Sigmoid colon (tissue), 7 donors: ENCODE data around the gene PRRC2C. TPM values are rescaled to one million over a fixed set of nuclear protein-coding genes. Genes with fewer than 3 reads are reported as not detected.

ENCODE experiments used
- DNase-seq: peaks from one replicate; pipeline ENCODE4 v3.0.0-alpha.2; 2019
- H3K27ac ChIP-seq, 4 donors: fragments of 200-600 bp; sonication (generic); one replicate each; pipeline ENCODE4 v1.5.1; 2016 to 2019; ENCODE audit warnings: mild to moderate bottlenecking in 1 of 4
- H3K27me3 ChIP-seq, 3 donors: fragments of 200-600 bp; sonication (generic); one replicate each; pipeline ENCODE4 v1.5.1; 2019; ENCODE audit warnings: mild to moderate bottlenecking in 1 of 3
- H3K36me3 ChIP-seq, 4 donors: fragments of 200-600 bp; sonication (generic); one replicate each; pipeline ENCODE4 v1.5.1; 2016 to 2019
- H3K4me1 ChIP-seq, 4 donors: fragments of 200-600 bp; sonication (generic); one replicate each; pipeline ENCODE4 v1.5.1; 2017 to 2019
- H3K4me3 ChIP-seq, 4 donors: fragments of 200-600 bp; sonication (generic); one replicate each; pipeline ENCODE4 v1.5.1; 2017 to 2019; ENCODE audit warnings: mild to moderate bottlenecking in 2 of 4, moderate library complexity in 1 of 4
- H3K9me3 ChIP-seq, 4 donors: fragments of 200-600 bp in 3 of 4; sonication (generic) in 3 of 4; one replicate each; pipeline versions ENCODE4 v1.5.1 to v1.6.1; 2013 to 2019
- CTCF ChIP-seq, 4 experiments: fragments of 450-650 bp in 3 of 4; fragments of 200-600 bp in 1 of 4; IDR thresholded peaks; one replicate each; pipeline ENCODE4 v1.5.1; 2016 to 2019; ENCODE audit warnings: antibody characterized with exemption in 4 of 4, mild to moderate bottlenecking in 3 of 4, moderate library complexity in 2 of 4
- EP300 ChIP-seq, 4 donors: sonication (generic); formaldehyde crosslinking; IDR thresholded peaks; one replicate each; pipeline ENCODE4 v1.6.1; 2017; ENCODE audit warnings: antibody characterized with exemption in 4 of 4
- POLR2A ChIP-seq, 2 donors: fragments of 450-650 bp; IDR thresholded peaks; one replicate each; pipeline ENCODE4 v1.6.1; 2016; ENCODE audit warnings: antibody characterized with exemption in 2 of 2, mild to moderate bottlenecking in 2 of 2, moderate library complexity in 2 of 2
- POLR2AphosphoS5 ChIP-seq, 4 donors: sonication (generic); formaldehyde crosslinking; IDR thresholded peaks; one replicate each; pipeline ENCODE4 v1.6.1; 2017; ENCODE audit warnings: antibody characterized with exemption in 4 of 4
- WGBS, 2 donors: extraction: QIAGEN DNeasy Blood & Tissue Kit; methylation state at CpG; one replicate each; pipeline ENCODE4 v1.1.7; 2013; 5-methylcytosine and 5-hydroxymethylcytosine counted together
- intact Hi-C: fragments of 100-400 bp; cut with DNase I; formaldehyde crosslinking; loops from one replicate; pipeline ENCODE4 v1.15.1; 2023
- polyA plus RNA-seq, 3 donors: library from polyadenylated mRNA; stranded (reverse); fragments of 200-250 nt; gene quantifications; one replicate each; pipeline ENCODE4 v1.2.3, GENCODE V29; 2013
- total RNA-seq, 4 donors: library from RNA; depleted of rRNA; stranded (reverse); fragments of >200 nt; gene quantifications; one replicate each; pipeline ENCODE4 v1.1.0, GENCODE V29; 2016
- donor health status: healthy with polysubstance abuse.
- donor health status: Bipolar disorder and iron deficiency.
- donor health status: healthy.

PRRC2C gene
- total and polyA plus RNA-seq, 7 donors = 7.8 to 80.0 (median 52.6) TPM

DNA sequence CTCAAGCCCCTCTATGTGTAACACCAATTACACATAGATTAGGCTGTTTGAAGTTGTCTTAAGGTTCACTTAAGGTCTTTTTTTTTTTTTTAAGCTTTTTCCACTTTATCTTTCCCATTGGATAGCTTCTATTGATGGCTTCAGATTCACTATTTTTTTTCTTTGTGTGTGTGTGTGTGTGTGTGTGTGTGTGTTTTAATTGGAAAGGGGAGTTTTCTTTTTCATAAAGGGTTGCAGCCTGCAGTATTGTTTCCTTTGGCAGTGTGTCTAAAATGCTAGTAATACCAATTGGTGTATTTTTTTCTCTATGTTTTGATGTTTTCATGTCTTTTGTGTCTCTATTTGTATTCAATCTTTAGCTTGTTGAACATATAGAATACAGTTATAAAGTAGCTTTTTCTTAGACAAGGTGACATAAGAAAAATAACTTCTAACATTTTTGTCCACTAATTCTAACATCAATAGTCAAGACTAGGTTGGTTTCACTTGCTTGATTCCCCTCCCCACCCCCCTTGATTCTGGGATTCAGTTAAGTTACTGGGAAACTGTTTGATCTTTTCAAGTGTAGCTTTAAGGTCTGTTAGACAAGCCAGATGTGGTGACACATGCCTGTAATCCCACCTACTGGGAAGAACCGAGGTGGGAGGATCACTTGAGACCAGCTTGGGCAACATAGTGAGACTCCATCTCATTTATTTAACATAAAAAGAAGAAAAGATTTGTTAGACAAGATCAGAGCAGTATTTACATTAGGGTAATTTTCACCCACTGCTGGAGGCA lies 21.4 kb downstream of the PRRC2C start:
- intact Hi-C loops = no loop called here
- no peak overlapping the region for H3K27ac ChIP-seq
- WGBS, 2 donors = 60 to 64% methylated on average over 1 of the region's 1 CpG
- H3K4me1 ChIP-seq = peaks cover 0 to 45% (median 31%) of the 10 kb centered on the region in 4 donors
- no peak for DNase-seq
- H3K36me3 ChIP-seq = no peaks in the 10 kb centered on the region
- H3K9me3 ChIP-seq = no peaks in the 10 kb centered on the region
- no peaks in the 10 kb centered on the region for H3K27me3 ChIP-seq
- TF ChIP-seq POLR2AphosphoS5 (IDR thresholded peaks at IDR 0.05) = no peak
- no peak for TF ChIP-seq EP300 (IDR thresholded peaks at IDR 0.05)
- no peak for TF ChIP-seq CTCF (IDR thresholded peaks at IDR 0.05)
- TF ChIP-seq POLR2A (IDR thresholded peaks at IDR 0.05) = no peak
- H3K4me3 ChIP-seq = no peak overlapping the region

DNA sequence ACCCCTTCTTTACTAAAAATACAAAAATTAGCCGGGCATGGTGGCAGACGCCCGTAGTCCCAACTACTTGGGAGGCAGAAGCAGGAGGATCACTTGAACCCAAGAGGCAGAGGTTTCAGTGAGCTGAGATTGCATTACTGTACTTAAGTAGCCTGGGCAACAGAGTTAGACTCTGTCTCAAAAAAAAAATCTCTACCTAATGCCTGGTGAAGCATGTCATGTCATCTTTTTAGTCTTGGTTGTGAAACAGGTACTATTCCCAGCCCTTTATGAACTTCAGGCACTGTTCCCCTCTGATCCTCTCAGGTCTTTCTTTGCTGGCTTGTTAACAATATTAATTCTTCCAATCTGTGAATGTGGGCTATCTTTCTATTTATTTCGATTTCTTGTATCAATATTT lies 22.1 kb downstream of the PRRC2C start:
- TF ChIP-seq POLR2AphosphoS5 (IDR thresholded peaks at IDR 0.05) = no peak
- no peak for TF ChIP-seq POLR2A (IDR thresholded peaks at IDR 0.05)
- no peak for TF ChIP-seq CTCF (IDR thresholded peaks at IDR 0.05)
- TF ChIP-seq EP300 (IDR thresholded peaks at IDR 0.05) = no peak
- 92 to 93% methylated on average over 4 of the region's 4 CpGs for WGBS, 2 donors
- peaks cover 0 to 39% (median 30%) of the 10 kb centered on the region in 4 donors for H3K4me1 ChIP-seq
- H3K4me3 ChIP-seq = no peak overlapping the region
- H3K27ac ChIP-seq = no peak overlapping the region
- H3K36me3 ChIP-seq = no peaks in the 10 kb centered on the region
- no peaks in the 10 kb centered on the region for H3K27me3 ChIP-seq
- no peak for DNase-seq
- H3K9me3 ChIP-seq = no peaks in the 10 kb centered on the region
- intact Hi-C loops = no loop called here

DNA sequence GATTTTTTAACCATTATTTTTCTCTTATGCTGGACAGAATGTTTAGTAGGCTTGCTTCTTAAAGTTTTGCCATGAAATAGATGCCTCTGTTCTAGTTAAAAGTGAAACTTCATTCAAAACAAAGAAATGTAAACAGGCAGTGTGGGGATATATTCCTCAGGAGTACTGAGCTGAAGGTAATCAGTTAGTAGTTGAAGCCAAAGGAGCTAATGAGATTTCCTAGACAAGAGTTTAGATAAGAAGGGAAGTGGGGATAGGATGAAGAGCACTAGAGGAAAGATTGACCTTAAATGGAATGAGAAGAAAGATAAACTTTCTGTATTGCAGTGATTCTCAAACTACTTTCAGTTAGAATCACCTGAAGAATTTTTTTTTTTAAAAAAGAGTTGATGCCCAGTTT lies 23.9 kb downstream of the PRRC2C start:
- no peak for DNase-seq
- Histone ChIP-seq H3K4me1 (peaks cover 0 to 29% (median 26%) of the 10 kb centered on the region in 4 donors), H3K4me3 (no peak overlapping the region), H3K36me3 (peaks cover 0 to 14% (median 0%) of the 10 kb centered on the region in 4 donors), H3K9me3 (no peaks in the 10 kb centered on the region), H3K27me3 (no peaks in the 10 kb centered on the region), H3K27ac (no peak overlapping the region)
- intact Hi-C loops = no loop called here
- no peak for TF ChIP-seq POLR2AphosphoS5 (IDR thresholded peaks at IDR 0.05)
- TF ChIP-seq EP300 (IDR thresholded peaks at IDR 0.05) = no peak
- no peak for TF ChIP-seq POLR2A (IDR thresholded peaks at IDR 0.05)
- no peak for TF ChIP-seq CTCF (IDR thresholded peaks at IDR 0.05)

GRCh38 chr1:171513743-171514142 lies 28.4 kb downstream of the PRRC2C start:
- H3K9me3 ChIP-seq = no peaks in the 10 kb centered on the region
- TF ChIP-seq EP300 (IDR thresholded peaks at IDR 0.05) (no peak), CTCF (IDR thresholded peaks at IDR 0.05) (no peak), POLR2AphosphoS5 (IDR thresholded peaks at IDR 0.05) (no peak), POLR2A (IDR thresholded peaks at IDR 0.05) (no peak)
- no peaks in the 10 kb centered on the region for H3K27me3 ChIP-seq
- H3K27ac ChIP-seq = no peak overlapping the region
- H3K4me3 ChIP-seq = no peak overlapping the region
- H3K36me3 ChIP-seq = peaks cover 0 to 59% (median 6%) of the 10 kb centered on the region in 4 donors
- DNase-seq = no peak
- peaks cover 0 to 9% (median 7%) of the 10 kb centered on the region in 4 donors for H3K4me1 ChIP-seq
- 0% methylated on average over 1 of the region's 1 CpG for WGBS, 2 donors
- intact Hi-C loops = no loop called here
